ENCODE results near the gene C15orf40. TPM values are rescaled to one million over a fixed set of nuclear protein-coding genes. Genes with fewer than 3 reads are reported as not detected.

Gene C15orf40
- total RNA-seq, 4 donors from 2014 or later = 2.0 to 21.2 (median 8.3) TPM

DNA sequence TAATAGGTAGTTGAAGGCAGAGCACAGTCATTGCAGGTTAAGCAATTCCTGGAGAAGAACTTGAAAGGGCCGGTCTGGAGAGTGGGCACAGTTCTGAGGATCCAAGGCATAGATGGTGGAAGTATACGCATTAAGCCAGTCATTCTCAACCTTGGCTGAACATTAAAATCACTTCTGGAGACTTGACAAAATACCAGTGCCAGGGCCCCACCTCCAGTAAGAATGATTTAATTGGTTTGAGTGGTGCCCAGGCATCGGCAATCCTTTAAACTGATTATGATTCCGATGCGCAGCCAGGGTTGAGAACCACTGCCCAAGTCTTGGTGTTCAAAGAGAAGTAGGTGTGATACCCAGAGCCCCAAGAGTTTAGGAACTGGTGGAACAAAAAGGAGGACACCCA lies 52.0 kb downstream of the C15orf40 start:
- no peaks in the 10 kb centered on the region for H3K36me3 ChIP-seq
- DNase-seq = no peak
- no peaks in the 10 kb centered on the region for H3K27me3 ChIP-seq
- intact Hi-C loops (cut with DNase I; ENCODE audit: low total_unique reads) = no loop called here
- no peak overlapping the region for H3K27ac ChIP-seq
- no peak for TF ChIP-seq POLR2A (IDR thresholded peaks at IDR 0.05)
- TF ChIP-seq, protein P1, sequence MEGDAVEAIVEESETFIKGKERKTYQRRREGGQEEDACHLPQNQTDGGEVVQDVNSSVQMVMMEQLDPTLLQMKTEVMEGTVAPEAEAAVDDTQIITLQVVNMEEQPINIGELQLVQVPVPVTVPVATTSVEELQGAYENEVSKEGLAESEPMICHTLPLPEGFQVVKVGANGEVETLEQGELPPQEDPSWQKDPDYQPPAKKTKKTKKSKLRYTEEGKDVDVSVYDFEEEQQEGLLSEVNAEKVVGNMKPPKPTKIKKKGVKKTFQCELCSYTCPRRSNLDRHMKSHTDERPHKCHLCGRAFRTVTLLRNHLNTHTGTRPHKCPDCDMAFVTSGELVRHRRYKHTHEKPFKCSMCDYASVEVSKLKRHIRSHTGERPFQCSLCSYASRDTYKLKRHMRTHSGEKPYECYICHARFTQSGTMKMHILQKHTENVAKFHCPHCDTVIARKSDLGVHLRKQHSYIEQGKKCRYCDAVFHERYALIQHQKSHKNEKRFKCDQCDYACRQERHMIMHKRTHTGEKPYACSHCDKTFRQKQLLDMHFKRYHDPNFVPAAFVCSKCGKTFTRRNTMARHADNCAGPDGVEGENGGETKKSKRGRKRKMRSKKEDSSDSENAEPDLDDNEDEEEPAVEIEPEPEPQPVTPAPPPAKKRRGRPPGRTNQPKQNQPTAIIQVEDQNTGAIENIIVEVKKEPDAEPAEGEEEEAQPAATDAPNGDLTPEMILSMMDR (IDR thresholded peaks at IDR 0.05) = no peak
- H3K4me1 ChIP-seq = no peaks in the 10 kb centered on the region
- no peak overlapping the region for H3K4me3 ChIP-seq
- H3K9me3 ChIP-seq = no peaks in the 10 kb centered on the region

DNA sequence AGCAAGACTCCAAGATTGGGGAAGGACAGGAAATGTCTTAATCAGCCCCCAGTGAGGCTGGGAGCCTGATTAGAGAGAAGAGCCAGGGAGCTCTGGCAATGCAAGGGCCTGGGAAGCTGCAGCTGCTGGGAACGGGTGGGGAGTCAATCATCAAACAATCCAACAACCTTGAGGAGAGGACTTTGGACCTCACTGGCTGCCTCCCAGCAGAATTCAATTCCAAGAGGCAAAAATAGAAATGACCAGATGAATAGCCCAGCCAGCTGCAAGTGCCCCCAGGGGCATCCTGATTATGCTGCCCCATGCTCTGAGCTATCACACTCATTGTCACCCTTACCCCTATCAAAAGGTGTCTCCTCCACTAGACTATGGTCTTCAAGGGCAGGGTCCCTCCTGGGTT lies 52.8 kb downstream of the C15orf40 start:
- Histone ChIP-seq H3K9me3 (no peaks in the 10 kb centered on the region), H3K27me3 (no peaks in the 10 kb centered on the region), H3K4me1 (no peaks in the 10 kb centered on the region), H3K36me3 (no peaks in the 10 kb centered on the region), H3K4me3 (no peak overlapping the region), H3K27ac (no peak overlapping the region)
- no peak for TF ChIP-seq POLR2A (IDR thresholded peaks at IDR 0.05)
- intact Hi-C loops (cut with DNase I; ENCODE audit: low total_unique reads) = no loop called here
- DNase-seq = no peak

DNA sequence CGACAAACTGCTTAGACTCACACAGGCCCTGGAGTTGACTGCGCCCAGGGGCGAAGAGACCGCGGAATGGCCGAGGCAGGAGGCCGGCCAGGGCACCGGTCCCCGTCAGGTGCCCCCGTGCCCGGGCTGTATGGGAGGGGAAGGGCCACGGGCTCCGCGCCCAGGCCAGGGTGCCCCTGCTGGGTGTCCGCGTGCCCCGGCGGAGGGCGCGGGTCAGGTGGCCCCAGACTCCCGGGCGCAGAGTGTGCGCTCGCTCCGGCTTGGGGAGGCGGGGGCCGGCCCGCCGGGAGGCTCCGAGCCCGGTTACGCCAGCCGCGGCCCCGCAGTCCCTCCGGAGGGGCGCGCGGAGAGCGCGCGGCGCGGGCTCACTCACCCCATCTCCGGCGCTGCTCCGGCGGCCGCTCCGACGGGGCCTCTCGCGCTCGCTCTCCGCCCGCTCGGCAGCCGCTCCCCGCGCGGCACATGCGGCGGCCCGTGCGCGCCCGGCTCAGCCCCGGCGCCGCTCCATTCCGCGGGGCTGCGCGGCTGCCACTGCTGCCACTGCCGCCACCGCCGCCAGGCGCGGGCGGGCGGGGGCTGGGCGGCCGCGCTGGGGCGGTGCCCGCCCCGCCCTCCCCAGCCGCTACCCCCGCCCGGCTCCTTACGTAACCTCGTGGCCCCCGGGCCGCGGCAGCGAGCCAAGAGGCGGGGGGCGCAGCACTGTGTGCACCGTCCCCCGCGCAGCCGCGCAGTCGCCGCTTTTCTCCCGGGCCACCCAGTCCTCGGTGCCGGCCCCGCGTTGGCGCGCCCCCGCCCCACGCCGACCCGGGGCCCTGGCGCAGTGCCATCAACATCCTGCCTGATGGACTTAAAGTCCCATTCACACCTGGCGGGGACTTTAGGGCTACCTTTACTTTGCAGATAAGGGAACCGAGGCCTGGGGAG lies 59.0 kb downstream of the C15orf40 start, which contains the start of gene HOMER2:
TSS of gene HOMER2 (minus strand) at position 563 of the 924 bp plus-strand sequence. CDS start at position 378, 185 bp downstream.
- intact Hi-C loops (cut with DNase I; ENCODE audit: low total_unique reads) = no loop called here
- H3K27me3 ChIP-seq = peaks cover 0 to 4% of the 10 kb centered on the region in 2 donors
- no peak for TF ChIP-seq POLR2A (IDR thresholded peaks at IDR 0.05)
- TF ChIP-seq, protein P1 (IDR thresholded peaks at IDR 0.05) = no peak
- no peak for DNase-seq
- H3K4me3 ChIP-seq = peak within 1 kb of the TSS in 1 of 2 donors; percentile 36
- no peaks in the 10 kb centered on the region for H3K9me3 ChIP-seq
- no peaks in the 10 kb centered on the region for H3K4me1 ChIP-seq
- no peak within 1 kb of the TSS for H3K27ac ChIP-seq
- no peaks in the 10 kb centered on the region for H3K36me3 ChIP-seq

DNA sequence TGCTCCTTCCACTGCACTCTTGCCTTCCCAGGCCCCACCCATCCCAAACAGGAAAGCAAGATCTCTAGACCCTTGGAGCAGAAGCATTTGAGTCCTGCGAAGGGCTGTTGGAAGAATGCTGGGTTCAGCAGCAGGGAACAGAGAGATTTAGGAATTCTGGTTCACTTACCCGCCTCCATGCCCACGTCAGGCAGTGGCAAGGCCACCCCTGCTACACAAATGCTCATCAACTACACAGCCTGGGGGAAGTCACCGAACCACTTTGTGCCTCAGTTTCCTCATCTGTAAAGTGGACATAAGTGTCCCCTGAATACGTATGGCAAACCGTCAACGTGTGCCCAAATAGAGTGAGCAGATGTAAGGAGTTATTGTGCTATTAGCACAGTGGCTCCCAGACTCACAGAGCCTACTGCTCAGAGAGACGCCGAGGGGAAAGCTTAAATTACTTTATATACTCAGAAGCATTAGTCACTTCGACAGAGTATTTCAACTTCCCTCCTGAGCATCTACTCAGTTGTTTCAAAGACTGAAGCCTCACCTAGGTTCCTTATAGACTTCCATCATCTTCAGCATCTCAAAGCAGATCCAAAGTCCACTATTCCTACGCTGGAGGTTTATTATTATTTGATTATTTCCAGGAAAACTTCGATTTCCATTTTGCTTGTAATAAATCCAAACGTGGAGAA lies 59.8 kb downstream of the C15orf40 start:
- Histone ChIP-seq H3K27ac (no peak overlapping the region), H3K36me3 (no peaks in the 10 kb centered on the region)
- intact Hi-C loops (cut with DNase I; ENCODE audit: low total_unique reads) = no loop called here

DNA sequence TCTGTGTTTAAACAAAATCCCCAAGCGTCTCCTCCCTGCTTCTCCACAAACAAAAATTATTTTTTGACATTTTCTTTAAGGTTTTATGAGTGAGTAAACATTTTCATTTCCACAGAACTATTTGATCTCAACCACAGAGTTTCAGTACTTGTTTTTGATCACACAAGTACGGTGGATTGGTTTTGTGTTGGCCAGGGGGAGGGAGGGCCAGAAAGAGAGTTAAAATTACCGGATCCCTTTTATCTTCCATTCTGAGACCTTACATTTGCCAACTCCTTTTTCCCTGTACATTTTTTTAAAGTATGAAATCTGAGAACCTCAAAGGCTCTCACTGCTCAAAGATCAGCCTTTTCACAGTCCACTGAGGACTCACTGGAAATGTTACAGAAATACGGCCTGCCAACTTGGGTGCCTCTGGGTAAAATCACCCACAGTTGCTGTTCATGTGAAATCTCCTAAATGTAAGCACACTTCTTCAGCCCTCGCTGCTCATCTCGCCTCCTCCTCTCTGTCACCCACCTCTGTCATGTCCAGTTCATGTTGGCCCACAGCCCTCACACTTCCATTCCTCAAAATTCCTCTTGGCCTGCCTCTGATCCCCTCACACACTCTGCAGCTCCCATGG lies 60.6 kb downstream of the C15orf40 start:
- H3K9me3 ChIP-seq = no peaks in the 10 kb centered on the region
- peaks cover 0 to 4% of the 10 kb centered on the region in 2 donors for H3K27me3 ChIP-seq
- TF ChIP-seq POLR2A (IDR thresholded peaks at IDR 0.05) = no peak
- intact Hi-C loops (cut with DNase I; ENCODE audit: low total_unique reads) = no loop called here
- no peak overlapping the region for H3K27ac ChIP-seq
- no peak for DNase-seq
- no peaks in the 10 kb centered on the region for H3K4me1 ChIP-seq
- no peak overlapping the region for H3K4me3 ChIP-seq
- no peaks in the 10 kb centered on the region for H3K36me3 ChIP-seq

More for the DNA sequence above, 59.8 kb downstream of the C15orf40 start:
- Histone ChIP-seq H3K4me1 (no peaks in the 10 kb centered on the region), H3K4me3 (peak overlapping the region in 1 of 2 donors; percentile 36), H3K27me3 (peaks cover 0 to 4% of the 10 kb centered on the region in 2 donors), H3K9me3 (no peaks in the 10 kb centered on the region)
- DNase-seq = no peak
- TF ChIP-seq, protein P1 (IDR thresholded peaks at IDR 0.05) = no peak
- TF ChIP-seq POLR2A (IDR thresholded peaks at IDR 0.05) = no peak

All from uterus (tissue), 4 donors.